Kidney tubule cell (primary cell): Measurements from ENCODE around the gene NDST4.
"Not testable (repeated sequence)": the region's sequence is repeated elsewhere in the genome, so short reads cannot be mapped to it uniquely, and the experiment has no call there.

Source experiments
- DNase-seq: peaks from one replicate; pipeline ENCODE4 v3.0.0-alpha.2; 2018; ENCODE audit warnings: low spot score

NDST4 gene

GRCh38 chr4:115053313-115053712 lies 60.1 kb downstream of the NDST4 start:
- DNase-seq, result no peak

GRCh38 chr4:115042496-115042895 lies 70.9 kb downstream of the NDST4 start:
- DNase-seq, result no peak

GRCh38 chr4:115030281-115030680 lies 83.1 kb downstream of the NDST4 start:
- DNase-seq, result no peak

- no peak for DNase-seq
These were observed 84.6 kb downstream of the NDST4 start for GRCh38 chr4:115028682-115029410.

GRCh38 chr4:114999880-115000279 lies 113.5 kb downstream of the NDST4 start:
- DNase-seq, result no peak

GRCh38 chr4:114998316-114998715 lies 115.1 kb downstream of the NDST4 start:
- DNase-seq, result no peak

GRCh38 chr4:114997576-114998247 lies 115.7 kb downstream of the NDST4 start:
- DNase-seq, result no peak

GRCh38 chr4:114986133-114986532 lies 127.3 kb downstream of the NDST4 start:
- no peak for DNase-seq

GRCh38 chr4:114980932-114981708 lies 132.3 kb downstream of the NDST4 start:
- DNase-seq, result no peak

- DNase-seq, result not testable (repeated sequence)
These were observed 133.0 kb downstream of the NDST4 start for GRCh38 chr4:114980399-114980798.

- no peak for DNase-seq
These were observed 136.5 kb downstream of the NDST4 start for GRCh38 chr4:114976901-114977300.

GRCh38 chr4:114964026-114964425 lies 149.4 kb downstream of the NDST4 start:
- no peak for DNase-seq

GRCh38 chr4:114945616-114946015 lies 167.8 kb downstream of the NDST4 start:
- DNase-seq, result no peak

GRCh38 chr4:114941503-114941902 lies 171.9 kb downstream of the NDST4 start:
- DNase-seq, result no peak

GRCh38 chr4:114927881-114928280 lies 185.5 kb downstream of the NDST4 start:
- DNase-seq, result no peak

- no peak for DNase-seq
These were observed 186.8 kb downstream of the NDST4 start for GRCh38 chr4:114926583-114926982.

- DNase-seq, result no peak
These were observed 189.1 kb downstream of the NDST4 start for GRCh38 chr4:114924311-114924710.

- DNase-seq, result no peak
These were observed 190.9 kb downstream of the NDST4 start for GRCh38 chr4:114922592-114922933.

- DNase-seq, result no peak
These were observed 191.4 kb downstream of the NDST4 start for GRCh38 chr4:114921790-114922591.

- DNase-seq, result no peak
These were observed 192.2 kb downstream of the NDST4 start for GRCh38 chr4:114921191-114921590.

GRCh38 chr4:114911111-114911510 lies 202.3 kb downstream of the NDST4 start:
- peak; percentile 59 for DNase-seq

GRCh38 chr4:114907568-114907967 lies 205.9 kb downstream of the NDST4 start:
- no peak for DNase-seq
